Epithelial cell of proximal tubule (primary cell): ENCODE results near the gene DEFB131B. TPM values are rescaled to one million over a fixed set of nuclear protein-coding genes. Genes with fewer than 3 reads are reported as not detected.

ENCODE experiments used
- DNase-seq: peaks from one replicate; pipeline ENCODE4 v3.0.0-alpha.2; 2011; ENCODE audit warnings: low read depth
- H3K4me3 ChIP-seq: 2 replicates; pipeline ENCODE4 v1.5.1; 2011; ENCODE audit warnings: low read depth, mild to moderate bottlenecking, low read length
- CTCF ChIP-seq: conservative IDR thresholded peaks from 2 replicates; pipeline ENCODE4 v1.5.1; 2012; ENCODE audit warnings: low read depth, mild to moderate bottlenecking, low read length
- total RNA-seq: library from RNA; depleted of rRNA; stranded (reverse); fragments of >200 nt; gene quantifications from 2 replicates; pipeline ENCODE4 v1.2.3, GENCODE V29; 2015

DEFB131B gene
- total RNA-seq, 1 donor from 2014 or later, result not detected

GRCh38 chr11:71914617-71915189 lies 36.5 kb downstream of the DEFB131B start:
- no peak for DNase-seq
- TF ChIP-seq CTCF, result no peak
- no peak overlapping the region for H3K4me3 ChIP-seq

GRCh38 chr11:71917646-71918140 lies 39.4 kb downstream of the DEFB131B start:
- no peak overlapping the region for H3K4me3 ChIP-seq

GRCh38 chr11:71927820-71928736 lies 49.8 kb downstream of the DEFB131B start, which contains the start of gene XNDC1N:
Gene XNDC1N, minus strand, starts transcription at chr11:71928594. Its CDS starts 5,241 bp downstream, at chr11:71923353.
- DNase-seq, result peak; percentile 74
- no peak for TF ChIP-seq CTCF
- H3K4me3 ChIP-seq, result peak within 1 kb of the TSS; percentile 73

More at GRCh38 chr11:71917646-71918140, 39.4 kb downstream of the DEFB131B start:
- no peak for DNase-seq
- no peak for TF ChIP-seq CTCF

- peak within 1 kb of the TSS; percentile 73 for H3K4me3 ChIP-seq
- DNase-seq, result no peak
- no peak for TF ChIP-seq CTCF
These were observed 50.6 kb downstream of the DEFB131B start, which contains the start of gene RNF121 for GRCh38 chr11:71928737-71929443. Gene RNF121, plus strand, starts transcription at chr11:71929046. Its CDS starts 16 bp downstream, at chr11:71929062.

- TF ChIP-seq CTCF, result no peak
- DNase-seq, result no peak
- peak overlapping the region; percentile 73 for H3K4me3 ChIP-seq
These were observed 51.2 kb downstream of the DEFB131B start for GRCh38 chr11:71929491-71929890.

GRCh38 chr11:71930556-71931244 lies 52.4 kb downstream of the DEFB131B start:
- no peak for DNase-seq
- H3K4me3 ChIP-seq, result peak overlapping the region; percentile 73
- no peak for TF ChIP-seq CTCF
